ENCODE measurements around the gene PPP2R1A. TPM values are rescaled to one million over a fixed set of nuclear protein-coding genes. Genes with fewer than 3 reads are reported as not detected.

Gene PPP2R1A
- total and polyA plus RNA-seq, 2 donors from 2014 or later: 314 to 346 TPM

DNA sequence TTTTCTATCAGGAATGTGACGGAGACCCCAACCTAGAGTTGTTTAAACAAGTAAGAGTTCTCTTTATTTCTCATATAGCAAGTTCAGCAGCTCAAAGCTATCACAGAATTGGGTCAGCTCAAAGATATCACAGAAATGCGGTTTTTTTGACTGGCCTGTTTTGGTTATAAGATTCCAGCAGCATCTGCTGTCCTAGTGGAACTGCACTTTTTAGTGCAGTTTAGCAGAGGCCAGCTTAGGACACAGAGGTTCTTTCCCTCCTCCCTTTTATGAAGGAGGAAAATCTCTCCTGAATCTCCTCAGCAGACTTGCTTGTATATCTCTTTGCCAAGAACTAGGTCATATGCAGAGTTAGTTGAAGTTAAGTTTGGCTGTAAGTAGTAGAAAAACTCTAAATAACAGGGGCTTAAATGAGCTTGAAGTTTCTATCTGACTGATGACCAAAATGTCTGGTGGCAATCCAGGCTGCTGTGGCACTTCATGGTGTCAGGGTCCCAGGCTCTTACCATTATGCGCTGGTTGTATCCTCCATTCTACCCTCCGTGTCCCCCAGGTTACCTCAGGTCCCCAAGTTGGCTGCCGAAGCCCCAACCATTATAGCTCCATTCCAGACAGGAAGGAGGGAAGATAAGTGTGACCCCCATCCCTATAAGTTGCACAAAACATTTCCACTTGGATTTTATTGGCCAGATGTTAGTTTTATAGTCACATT is 6.6 kb downstream of the PPP2R1A start:
- no peak overlapping the region for H3K27ac ChIP-seq (ENCODE audit: low read depth in 2 of 2, low read length in 2 of 2)
- TF ChIP-seq, protein P1, sequence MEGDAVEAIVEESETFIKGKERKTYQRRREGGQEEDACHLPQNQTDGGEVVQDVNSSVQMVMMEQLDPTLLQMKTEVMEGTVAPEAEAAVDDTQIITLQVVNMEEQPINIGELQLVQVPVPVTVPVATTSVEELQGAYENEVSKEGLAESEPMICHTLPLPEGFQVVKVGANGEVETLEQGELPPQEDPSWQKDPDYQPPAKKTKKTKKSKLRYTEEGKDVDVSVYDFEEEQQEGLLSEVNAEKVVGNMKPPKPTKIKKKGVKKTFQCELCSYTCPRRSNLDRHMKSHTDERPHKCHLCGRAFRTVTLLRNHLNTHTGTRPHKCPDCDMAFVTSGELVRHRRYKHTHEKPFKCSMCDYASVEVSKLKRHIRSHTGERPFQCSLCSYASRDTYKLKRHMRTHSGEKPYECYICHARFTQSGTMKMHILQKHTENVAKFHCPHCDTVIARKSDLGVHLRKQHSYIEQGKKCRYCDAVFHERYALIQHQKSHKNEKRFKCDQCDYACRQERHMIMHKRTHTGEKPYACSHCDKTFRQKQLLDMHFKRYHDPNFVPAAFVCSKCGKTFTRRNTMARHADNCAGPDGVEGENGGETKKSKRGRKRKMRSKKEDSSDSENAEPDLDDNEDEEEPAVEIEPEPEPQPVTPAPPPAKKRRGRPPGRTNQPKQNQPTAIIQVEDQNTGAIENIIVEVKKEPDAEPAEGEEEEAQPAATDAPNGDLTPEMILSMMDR (IDR thresholded peaks at IDR 0.05; ENCODE audit: borderline replicate concordance, extremely low read depth, insufficient read depth): no peak
- H3K4me3 ChIP-seq (ENCODE audit: low read length in 3 of 3): no peak overlapping the region
- FAIRE-seq (no peak), DNase-seq (no peak)
- no peak overlapping the region for H3K9ac ChIP-seq (ENCODE audit: low read length in 3 of 3)
- no peaks in the 10 kb centered on the region for H3K27me3 ChIP-seq (ENCODE audit: control insufficient read depth, insufficient read depth, low read length)
- H3K9me3 ChIP-seq (ENCODE audit: control insufficient read depth in 2 of 3, insufficient read depth in 1 of 3, low read length in 3 of 3): no peaks in the 10 kb centered on the region
- peaks cover 5 to 22% (median 13%) of the 10 kb centered on the region in 3 donors for H3K4me1 ChIP-seq (ENCODE audit: control insufficient read depth in 2 of 3, insufficient read depth in 2 of 3, low read depth in 1 of 3, low read length in 3 of 3)
- H3K36me3 ChIP-seq (ENCODE audit: control insufficient read depth in 2 of 3, insufficient read depth in 3 of 3, low read length in 3 of 3): peaks cover 5 to 35% (median 18%) of the 10 kb centered on the region in 3 donors
- intact Hi-C loops (cut with DNase I): no loop called here

DNA sequence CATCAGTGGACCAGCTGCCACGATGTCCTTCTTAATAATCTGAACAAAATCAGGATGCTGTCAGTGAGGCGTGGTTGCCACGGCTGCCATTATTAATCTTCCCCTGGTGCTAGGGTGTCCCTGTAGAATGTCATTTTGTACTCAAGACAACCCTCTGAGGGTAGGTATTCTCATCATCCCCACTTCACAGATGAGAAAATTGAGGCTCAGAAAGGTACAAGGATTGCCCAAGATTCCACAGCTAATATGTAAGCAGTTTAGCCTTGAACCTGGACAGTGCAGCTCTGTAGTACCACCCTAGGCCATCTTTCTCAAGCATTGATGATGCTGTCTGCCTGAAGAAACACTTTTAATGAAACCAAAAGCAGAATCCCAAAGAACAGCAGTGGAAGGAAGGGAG is 8.1 kb downstream of the PPP2R1A start:
- Histone ChIP-seq H3K9ac (ENCODE audit: low read length in 3 of 3) (no peak overlapping the region), H3K9me3 (ENCODE audit: control insufficient read depth in 2 of 3, insufficient read depth in 1 of 3, low read length in 3 of 3) (no peaks in the 10 kb centered on the region), H3K27ac (ENCODE audit: low read depth in 2 of 2, low read length in 2 of 2) (no peak overlapping the region), H3K4me3 (ENCODE audit: low read length in 3 of 3) (no peak overlapping the region), H3K36me3 (ENCODE audit: control insufficient read depth in 2 of 3, insufficient read depth in 3 of 3, low read length in 3 of 3) (peaks cover 9 to 44% (median 29%) of the 10 kb centered on the region in 3 donors), H3K27me3 (ENCODE audit: control insufficient read depth, insufficient read depth, low read length) (no peaks in the 10 kb centered on the region), H3K4me1 (ENCODE audit: control insufficient read depth in 2 of 3, insufficient read depth in 2 of 3, low read depth in 1 of 3, low read length in 3 of 3) (peaks cover 1 to 12% (median 3%) of the 10 kb centered on the region in 3 donors)
- no peak for FAIRE-seq
- TF ChIP-seq, protein P1 (IDR thresholded peaks at IDR 0.05; ENCODE audit: borderline replicate concordance, extremely low read depth, insufficient read depth): no peak
- DNase-seq: no peak
- intact Hi-C loops (cut with DNase I): no loop called here

DNA sequence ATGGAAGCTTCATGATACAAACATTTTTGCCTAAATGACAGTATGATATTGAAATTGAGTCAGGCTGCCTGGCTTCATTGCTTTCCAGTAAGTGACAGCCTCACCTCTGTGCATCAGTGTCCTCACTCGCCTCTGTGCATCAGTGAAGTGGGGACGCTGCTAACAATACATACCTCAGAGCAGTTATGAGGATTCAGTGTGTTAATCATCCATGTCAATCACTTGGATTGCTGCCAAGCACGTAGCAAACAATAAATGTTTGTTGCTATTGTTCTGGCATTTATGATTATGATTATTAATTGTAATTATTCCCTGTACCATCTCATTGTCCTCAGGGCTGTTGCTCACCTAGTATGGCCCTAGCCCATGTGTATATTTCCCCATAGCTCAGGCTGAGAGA is 8.8 kb downstream of the PPP2R1A start:
- Histone ChIP-seq H3K36me3 (ENCODE audit: control insufficient read depth in 2 of 3, insufficient read depth in 3 of 3, low read length in 3 of 3) (peaks cover 9 to 49% (median 35%) of the 10 kb centered on the region in 3 donors), H3K9me3 (ENCODE audit: control insufficient read depth in 2 of 3, insufficient read depth in 1 of 3, low read length in 3 of 3) (no peaks in the 10 kb centered on the region), H3K4me3 (ENCODE audit: low read length in 3 of 3) (no peak overlapping the region), H3K27me3 (ENCODE audit: control insufficient read depth, insufficient read depth, low read length) (no peaks in the 10 kb centered on the region), H3K27ac (ENCODE audit: low read depth in 2 of 2, low read length in 2 of 2) (no peak overlapping the region), H3K9ac (ENCODE audit: low read length in 3 of 3) (no peak overlapping the region), H3K4me1 (ENCODE audit: control insufficient read depth in 2 of 3, insufficient read depth in 2 of 3, low read depth in 1 of 3, low read length in 3 of 3) (peaks cover 0 to 12% (median 3%) of the 10 kb centered on the region in 3 donors)
- TF ChIP-seq, protein P1 (IDR thresholded peaks at IDR 0.05; ENCODE audit: borderline replicate concordance, extremely low read depth, insufficient read depth): no peak
- DNase-seq (no peak), FAIRE-seq (no peak)
- intact Hi-C loops (cut with DNase I): no loop called here

Data from kidney (tissue), 14 donors.